WTC11 (cell line): ENCODE results near the gene UBL4B. TPM values are rescaled to one million over a fixed set of nuclear protein-coding genes. Genes with fewer than 3 reads are reported as not detected.

Experiments
- ATAC-seq: fragments of 200-7000 bp; cut with Tn5 transposase; 2 replicates; pipeline ENCODE4 v1.10.0; 2021; ENCODE audit warnings: mild to moderate bottlenecking, moderate library complexity
- CTCF ChIA-PET: fragments of 300-600 bp; sonication (Branson Sonifier 250); formaldehyde crosslinking; loops from one replicate; lab custom pipeline; 2021; ENCODE audit warnings: antibody characterized with exemption; lab: Charles Lee
- POLR2A ChIA-PET: fragments of 350-600 bp; sonication (Branson Sonifier 250); formaldehyde crosslinking; loops from one replicate; lab custom pipeline; 2021; ENCODE audit warnings: antibody characterized with exemption; lab: Charles Lee
- DNase-seq: peaks from one replicate; pipeline ENCODE4 v3.0.0; 2021; ENCODE audit warnings: low spot score
- H3K27ac Mint-ChIP-seq: 2 replicates; pipeline ENCODE4 v1.8.0; 2021; ENCODE audit warnings: mixed read lengths
- H3K27me3 Mint-ChIP-seq: 2 replicates; pipeline ENCODE4 v1.8.0; 2021; ENCODE audit warnings: low read depth, mild to moderate bottlenecking, moderate library complexity, mixed read lengths
- H3K36me3 Mint-ChIP-seq: 2 replicates; pipeline ENCODE4 v1.8.0; 2021; ENCODE audit warnings: mixed read lengths
- H3K4me1 Mint-ChIP-seq: 2 replicates; pipeline ENCODE4 v1.8.0; 2022; ENCODE audit warnings: mixed read lengths
- H3K4me3 Mint-ChIP-seq: 2 replicates; pipeline ENCODE4 v1.8.0; 2021; ENCODE audit warnings: mild to moderate bottlenecking, moderate library complexity, mixed read lengths
- H3K9me3 Mint-ChIP-seq: 2 replicates; pipeline ENCODE4 v1.8.0; 2021; ENCODE audit warnings: mixed read lengths
- CBFB ChIP-seq: sonication (generic); formaldehyde crosslinking; IDR thresholded peaks from 2 replicates; pipeline ENCODE4 v1.8.1; 2022; ENCODE audit warnings: mild to moderate bottlenecking, low read depth, missing genetic modification reagents
- E2F4 ChIP-seq: sonication (generic); formaldehyde crosslinking; IDR thresholded peaks from 2 replicates; pipeline ENCODE4 v1.8.1; 2022; ENCODE audit warnings: low read depth, mild to moderate bottlenecking, moderate library complexity, missing genetic modification reagents, borderline replicate concordance
- EMX1 ChIP-seq: fragments of 250-450 bp; sonication (Bioruptor Pico); IDR thresholded peaks from 2 replicates; pipeline ENCODE4 v1.8.0; 2021; ENCODE audit warnings: mild to moderate bottlenecking
- ETV6 ChIP-seq: sonication (generic); formaldehyde crosslinking; IDR thresholded peaks from 2 replicates; pipeline ENCODE4 v1.8.1; 2022; ENCODE audit warnings: mild to moderate bottlenecking, missing genetic modification reagents
- FOXP1 ChIP-seq: sonication (generic); formaldehyde crosslinking; IDR thresholded peaks from 2 replicates; pipeline ENCODE4 v1.8.0; 2022; ENCODE audit warnings: missing genetic modification reagents, mild to moderate bottlenecking, moderate library complexity, borderline replicate concordance
- GRHL2 ChIP-seq: fragments of 250-450 bp; sonication (Bioruptor Pico); IDR thresholded peaks from 2 replicates; pipeline ENCODE4 v1.8.0; 2022; ENCODE audit warnings: mild to moderate bottlenecking, moderate library complexity; ENCODE audit not compliant: insufficient replicate concordance, severe bottlenecking
- IRF1 ChIP-seq: sonication (generic); formaldehyde crosslinking; IDR thresholded peaks from 2 replicates; pipeline ENCODE4 v1.8.0; 2023; ENCODE audit warnings: missing genetic modification reagents
- IRF2 ChIP-seq: sonication (generic); formaldehyde crosslinking; IDR thresholded peaks from 2 replicates; pipeline ENCODE4 v1.8.0; 2022; ENCODE audit warnings: low read depth, missing genetic modification reagents, borderline replicate concordance
- PRDM15 ChIP-seq: sonication (generic); formaldehyde crosslinking; IDR thresholded peaks from 2 replicates; pipeline ENCODE4 v1.8.0; 2022; ENCODE audit warnings: missing genetic modification reagents
- RELA ChIP-seq: sonication (generic); formaldehyde crosslinking; IDR thresholded peaks from 2 replicates; pipeline ENCODE4 v1.8.1; 2022; ENCODE audit warnings: missing genetic modification reagents, mild to moderate bottlenecking, borderline replicate concordance
- SMAD4 ChIP-seq: sonication (generic); formaldehyde crosslinking; IDR thresholded peaks from 2 replicates; pipeline ENCODE4 v1.8.0; 2022; ENCODE audit warnings: mild to moderate bottlenecking, missing genetic modification reagents
- SP1 ChIP-seq: sonication (generic); formaldehyde crosslinking; conservative IDR thresholded peaks from 2 replicates; pipeline ENCODE4 v1.8.1; 2022; ENCODE audit warnings: missing genetic modification reagents
- TP53 ChIP-seq: sonication (generic); formaldehyde crosslinking; IDR thresholded peaks from 2 replicates; pipeline ENCODE4 v1.8.1; 2023; ENCODE audit warnings: mild to moderate bottlenecking, missing genetic modification reagents
- ZNF121 ChIP-seq: sonication (generic); formaldehyde crosslinking; IDR thresholded peaks from 2 replicates; pipeline ENCODE4 v1.8.0; 2023; ENCODE audit warnings: missing genetic modification reagents
- ZNF232 ChIP-seq: sonication (generic); formaldehyde crosslinking; IDR thresholded peaks from 2 replicates; pipeline ENCODE4 v1.8.0; 2022; ENCODE audit warnings: mild to moderate bottlenecking, missing genetic modification reagents
- ZNF281 ChIP-seq: sonication (generic); formaldehyde crosslinking; IDR thresholded peaks from 2 replicates; pipeline ENCODE4 v1.8.0; 2023; ENCODE audit warnings: mild to moderate bottlenecking, missing genetic modification reagents
- ZNF425 ChIP-seq: fragments of 250-450 bp; sonication (Bioruptor Pico); conservative IDR thresholded peaks from 2 replicates; pipeline ENCODE4 v1.9.0; 2021; ENCODE audit warnings: mild to moderate bottlenecking
- total RNA-seq: library from RNA; stranded (reverse); gene quantifications from 3 replicates; pipeline ENCODE4 v1.2.3, GENCODE V29; 2021

Gene UBL4B
- total RNA-seq, 1 experiment from 2014 or later: 0.11 TPM

- Mint-ChIP-seq H3K36me3 (no peaks in the 10 kb centered on the region), H3K4me3 (no peak overlapping the region), H3K27me3 (peaks cover 98% of the 10 kb centered on the region), H3K4me1 (peaks cover 27% of the 10 kb centered on the region), H3K9me3 (no peaks in the 10 kb centered on the region), H3K27ac (no peak overlapping the region)
- DNase-seq (no peak), ATAC-seq (no peak)
- POLR2A ChIA-PET: interaction anchor here (0.6 to 0.7 kb wide), 2 partner anchors 11 to 19 kb away, joined by 3 to 4 read pairs; no protein-coding TSS in a partner anchor
- CTCF ChIA-PET: interaction anchor here (0.9 to 3.9 kb wide), 6 partner anchors 9 to 52 kb away, joined by 3 to 22 read pairs (median 10); no protein-coding TSS in a partner anchor
- TF ChIP-seq EMX1 (no peak), GRHL2 (CRISPR knock-in tag) (no peak), PRDM15 (no peak), SP1 (CRISPR knock-in tag) (no peak), ETV6 (CRISPR knock-in tag) (no peak), SMAD4 (CRISPR knock-in tag) (no peak), CBFB (CRISPR knock-in tag) (no peak), TP53 (CRISPR knock-in tag) (no peak)
These were observed 29.8 kb upstream of the UBL4B start for GRCh38 chr1:110082477-110082876.

- DNase-seq (no peak), ATAC-seq (no peak; the same call in 1 of the 2 replicates)
- peak overlapping the region; percentile 65 for H3K4me3 Mint-ChIP-seq
- H3K4me1 Mint-ChIP-seq: peaks cover 27% of the 10 kb centered on the region
- no peaks in the 10 kb centered on the region for H3K36me3 Mint-ChIP-seq
- no peak overlapping the region for H3K27ac Mint-ChIP-seq
- peaks cover 96% of the 10 kb centered on the region for H3K27me3 Mint-ChIP-seq
- no peaks in the 10 kb centered on the region for H3K9me3 Mint-ChIP-seq
- POLR2A ChIA-PET: no interaction called here
- CTCF ChIA-PET: interaction anchor here (0.7 to 3.9 kb wide), 5 partner anchors 11 to 33 kb away, joined by 3 to 22 read pairs (median 13); no protein-coding TSS in a partner anchor
- no peak for TF ChIP-seq ETV6 (CRISPR knock-in tag)
- no peak for TF ChIP-seq TP53 (CRISPR knock-in tag)
- no peak for TF ChIP-seq IRF2 (CRISPR knock-in tag)
- no peak for TF ChIP-seq ZNF281 (CRISPR knock-in tag)
- TF ChIP-seq ZNF232: no peak
- no peak for TF ChIP-seq ZNF425 (CRISPR knock-in tag)
- no peak for TF ChIP-seq PRDM15
- TF ChIP-seq IRF1 (CRISPR knock-in tag): no peak
- TF ChIP-seq RELA: no peak
- no peak for TF ChIP-seq ZNF121 (CRISPR knock-in tag)
- no peak for TF ChIP-seq E2F4 (CRISPR knock-in tag)
- TF ChIP-seq FOXP1 (CRISPR knock-in tag): no peak
These were observed 29.0 kb upstream of the UBL4B start for GRCh38 chr1:110083061-110083865.
